B cell (primary cell): Measurements from ENCODE around the gene SLC35A3.

Source experiments
- EZH2 ChIP-seq: IDR thresholded peaks from 2 replicates; pipeline ENCODE4 v1.6.1; 2012; ENCODE audit warnings: borderline replicate concordance, low read depth, mild to moderate bottlenecking, moderate library complexity, low read length; ENCODE audit not compliant: insufficient read depth, poor library complexity, severe bottlenecking
- TF ChIP-seq, protein P1 (sequence below): fragments of 200-600 bp; IDR thresholded peaks from one replicate; pipeline ENCODE4 v1.8.0; 2022; ENCODE audit warnings: antibody characterized with exemption, mild to moderate bottlenecking

DNA sequence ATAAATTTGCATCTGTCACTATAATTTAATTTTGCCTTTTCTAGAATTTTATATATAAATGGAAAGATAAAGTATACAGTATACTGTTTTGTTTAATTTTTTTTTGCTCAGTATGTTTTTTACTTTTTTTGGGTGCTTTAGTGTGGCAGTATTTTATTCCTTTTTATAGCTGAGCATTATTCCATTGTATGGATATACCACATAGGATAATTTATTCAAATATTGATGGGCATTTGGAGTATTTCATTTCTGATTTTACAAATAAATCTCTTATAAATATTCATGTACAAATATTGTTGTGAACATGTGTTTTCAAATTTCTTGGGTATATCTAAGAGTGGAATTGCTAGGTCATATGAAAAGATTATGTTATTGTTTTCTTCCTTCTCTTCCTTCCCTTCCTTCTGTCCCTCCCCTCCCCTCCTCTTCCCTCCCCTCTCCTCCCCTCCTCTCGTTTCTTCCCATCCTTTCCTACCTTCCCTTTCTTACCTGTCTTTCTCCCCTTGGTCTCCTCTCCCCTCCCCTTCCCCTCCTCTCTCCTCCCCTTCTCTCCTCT lies 18.5 kb downstream of the SLC35A3 start:
- TF ChIP-seq, protein P1, sequence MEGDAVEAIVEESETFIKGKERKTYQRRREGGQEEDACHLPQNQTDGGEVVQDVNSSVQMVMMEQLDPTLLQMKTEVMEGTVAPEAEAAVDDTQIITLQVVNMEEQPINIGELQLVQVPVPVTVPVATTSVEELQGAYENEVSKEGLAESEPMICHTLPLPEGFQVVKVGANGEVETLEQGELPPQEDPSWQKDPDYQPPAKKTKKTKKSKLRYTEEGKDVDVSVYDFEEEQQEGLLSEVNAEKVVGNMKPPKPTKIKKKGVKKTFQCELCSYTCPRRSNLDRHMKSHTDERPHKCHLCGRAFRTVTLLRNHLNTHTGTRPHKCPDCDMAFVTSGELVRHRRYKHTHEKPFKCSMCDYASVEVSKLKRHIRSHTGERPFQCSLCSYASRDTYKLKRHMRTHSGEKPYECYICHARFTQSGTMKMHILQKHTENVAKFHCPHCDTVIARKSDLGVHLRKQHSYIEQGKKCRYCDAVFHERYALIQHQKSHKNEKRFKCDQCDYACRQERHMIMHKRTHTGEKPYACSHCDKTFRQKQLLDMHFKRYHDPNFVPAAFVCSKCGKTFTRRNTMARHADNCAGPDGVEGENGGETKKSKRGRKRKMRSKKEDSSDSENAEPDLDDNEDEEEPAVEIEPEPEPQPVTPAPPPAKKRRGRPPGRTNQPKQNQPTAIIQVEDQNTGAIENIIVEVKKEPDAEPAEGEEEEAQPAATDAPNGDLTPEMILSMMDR, result no peak
- TF ChIP-seq EZH2, result no peak
